ENCODE results near the gene NOVA2.
A peak's percentile ranks its signal among the peaks of the same experiment; 100 is the strongest.

The NOVA2 gene

GRCh38 chr19:45973553-45974338 is at the start of gene NOVA2:
TSS of gene NOVA2 (minus strand) at chr19:45973865. CDS start at chr19:45973351, 514 bp downstream.
- DNase-seq (ENCODE audit: low read depth in 3 of 3, low spot score in 1 of 3): peak in 1 of 3 donors; percentile 16

- DNase-seq (ENCODE audit: low read depth in 3 of 3, low spot score in 1 of 3): no peak
Measured at GRCh38 chr19:46023311-46023779, 49.7 kb upstream of the NOVA2 start.

GRCh38 chr19:46022431-46023310 is 49.0 kb upstream of the NOVA2 start, which contains the start of gene PGLYRP1:
TSS of gene PGLYRP1 (minus strand) at chr19:46023053. CDS start at chr19:46023021, 32 bp downstream.
- no peak for DNase-seq (ENCODE audit: low read depth in 3 of 3, low spot score in 1 of 3)

- DNase-seq (ENCODE audit: low read depth in 3 of 3, low spot score in 1 of 3): no peak
Measured at GRCh38 chr19:46022061-46022430, 48.4 kb upstream of the NOVA2 start.

- no peak for DNase-seq (ENCODE audit: low read depth in 3 of 3, low spot score in 1 of 3)
Measured at GRCh38 chr19:46021531-46022041, 47.9 kb upstream of the NOVA2 start.

GRCh38 chr19:46020819-46021125 is 47.1 kb upstream of the NOVA2 start:
- no peak for DNase-seq (ENCODE audit: low read depth in 3 of 3, low spot score in 1 of 3)

- no peak for DNase-seq (ENCODE audit: low read depth in 3 of 3, low spot score in 1 of 3)
Measured at GRCh38 chr19:46019270-46019669, 45.6 kb upstream of the NOVA2 start.

GRCh38 chr19:46018729-46019251 is 45.1 kb upstream of the NOVA2 start:
- no peak for DNase-seq (ENCODE audit: low read depth in 3 of 3, low spot score in 1 of 3)

GRCh38 chr19:46017874-46018675 is 44.4 kb upstream of the NOVA2 start:
- no peak for DNase-seq (ENCODE audit: low read depth in 3 of 3, low spot score in 1 of 3)

GRCh38 chr19:46017095-46017429 is 43.4 kb upstream of the NOVA2 start:
- DNase-seq (ENCODE audit: low read depth in 3 of 3, low spot score in 1 of 3): no peak

GRCh38 chr19:46016426-46017094 is 42.9 kb upstream of the NOVA2 start:
- DNase-seq (ENCODE audit: low read depth in 3 of 3, low spot score in 1 of 3): peak; percentile 58 to 72 (median 59)

- no peak for DNase-seq (ENCODE audit: low read depth in 3 of 3, low spot score in 1 of 3)
Measured at GRCh38 chr19:46015687-46016425, 42.2 kb upstream of the NOVA2 start.

GRCh38 chr19:46014941-46015686 is 41.4 kb upstream of the NOVA2 start:
- peak; percentile 22 to 58 (median 40) for DNase-seq (ENCODE audit: low read depth in 3 of 3, low spot score in 1 of 3)

- no peak for DNase-seq (ENCODE audit: low read depth in 3 of 3, low spot score in 1 of 3)
Measured at GRCh38 chr19:46014534-46014933, 40.9 kb upstream of the NOVA2 start.

- DNase-seq (ENCODE audit: low read depth in 3 of 3, low spot score in 1 of 3): peak; percentile 22 to 64 (median 39)
Measured at GRCh38 chr19:46009530-46010510, 36.2 kb upstream of the NOVA2 start.

GRCh38 chr19:46006411-46006810 is 32.7 kb upstream of the NOVA2 start:
- no peak for DNase-seq (ENCODE audit: low read depth in 3 of 3, low spot score in 1 of 3)

GRCh38 chr19:46002678-46003275 is 29.1 kb upstream of the NOVA2 start:
- no peak for DNase-seq (ENCODE audit: low read depth in 3 of 3, low spot score in 1 of 3)
